Caco-2 (cell line): ENCODE results near the gene AOPEP. TPM values are rescaled to one million over a fixed set of nuclear protein-coding genes. Genes with fewer than 3 reads are reported as not detected.
"Not testable (repeated sequence)": the region's sequence is repeated elsewhere in the genome, so short reads cannot be mapped to it uniquely, and the experiment has no call there.

Source experiments
- BruUV-seq: library from RNA; stranded (reverse); fragments of 400-500 nt; replicated peaks from 2 replicates; lab custom pipeline; 2021; lab: Mats Ljungman, UMichigan
- CTCF ChIA-PET: fragments of 300-600 bp; sonication (Branson Sonifier 250); formaldehyde crosslinking; loops from one replicate; lab custom pipeline; 2022; ENCODE audit warnings: antibody characterized with exemption; lab: Charles Lee
- POLR2A ChIA-PET: fragments of 300-600 bp; sonication (Branson Sonifier 250); formaldehyde crosslinking; loops from one replicate; lab custom pipeline; 2022; ENCODE audit warnings: antibody characterized with exemption; lab: Charles Lee
- DNase-seq, 2 experiments: peaks; one replicate each; pipeline versions ENCODE4 v3.0.0 to v3.0.0-alpha.2; 2020 to 2022
- H3K27me3 ChIP-seq: replicated peaks from 2 replicates; pipeline ENCODE4 v1.6.0; 2011; ENCODE audit warnings: low read length; ENCODE audit not compliant: control insufficient read depth, insufficient read depth
- H3K36me3 ChIP-seq: 2 replicates; pipeline ENCODE4 v1.5.1; 2011; ENCODE audit warnings: low read length; ENCODE audit not compliant: control insufficient read depth, insufficient read depth
- H3K4me1 ChIP-seq: fragments of 250-450 bp; sonication (Bioruptor Pico); 2 replicates; pipeline ENCODE4 v1.5.1; 2020; ENCODE audit warnings: mild to moderate bottlenecking
- H3K4me3 ChIP-seq: 2 replicates; pipeline ENCODE4 v1.5.1; 2011; ENCODE audit warnings: low read depth, mild to moderate bottlenecking, control low read depth, low read length
- H3K9me3 ChIP-seq: fragments of 250-450 bp; sonication (Bioruptor Pico); 2 replicates; pipeline ENCODE4 v1.5.1; 2020; ENCODE audit warnings: mild to moderate bottlenecking, moderate library complexity
- H3K27ac Mint-ChIP-seq: one replicate; pipeline ENCODE4 v1.8.0; 2022; ENCODE audit warnings: mixed read lengths; ENCODE audit not compliant: unreplicated experiment
- H3K27me3 Mint-ChIP-seq: one replicate; pipeline ENCODE4 v1.8.0; 2022; ENCODE audit warnings: mixed read lengths; ENCODE audit not compliant: insufficient read depth, unreplicated experiment
- H3K36me3 Mint-ChIP-seq: one replicate; pipeline ENCODE4 v1.8.0; 2022; ENCODE audit warnings: mild to moderate bottlenecking, mixed read lengths; ENCODE audit not compliant: insufficient read depth, unreplicated experiment
- H3K4me1 Mint-ChIP-seq: one replicate; pipeline ENCODE4 v1.8.0; 2022; ENCODE audit warnings: low read depth, mixed read lengths; ENCODE audit not compliant: unreplicated experiment
- H3K4me3 Mint-ChIP-seq: one replicate; pipeline ENCODE4 v1.8.0; 2022; ENCODE audit warnings: mild to moderate bottlenecking, moderate library complexity, mixed read lengths; ENCODE audit not compliant: unreplicated experiment
- H3K9me3 Mint-ChIP-seq: one replicate; pipeline ENCODE4 v1.8.0; 2022; ENCODE audit warnings: mixed read lengths; ENCODE audit not compliant: unreplicated experiment
- CTCF ChIP-seq, 2 experiments: fragments of 200-600 bp in 1 of 2; IDR thresholded peaks; 1 replicate in 1 of 2; 2 replicates in 1 of 2; pipeline versions ENCODE4 v1.5.1 to v1.8.0; 2011 to 2022; ENCODE audit warnings: antibody characterized with exemption in 1 of 2, control low read depth in 1 of 2, inconsistent platforms in 1 of 2, low read depth in 1 of 2, low read length in 1 of 2, mild to moderate bottlenecking in 1 of 2, moderate library complexity in 1 of 2; ENCODE audit not compliant: insufficient read depth in 1 of 2, severe bottlenecking in 1 of 2, unreplicated experiment in 1 of 2
- intact Hi-C: fragments of 100-400 bp; cut with micrococcal nuclease; formaldehyde crosslinking; loops from one replicate; pipeline ENCODE4 v1.10.0; 2022; ENCODE audit not compliant: unreplicated experiment
- total RNA-seq: library from RNA; stranded (reverse); gene quantifications from 2 replicates; pipeline ENCODE4 v1.2.3, GENCODE V29; 2022

AOPEP gene
- total RNA-seq, 1 experiment from 2014 or later = 63.3 TPM

GRCh38 chr9:94961870-94962269 is 235.4 kb downstream of the AOPEP start:
- TF ChIP-seq CTCF (IDR thresholded peaks at IDR 0.05; ENCODE audit: insufficient read depth in 1 of 2, low read depth in 1 of 2, low read length in 1 of 2, severe bottlenecking in 1 of 2, unreplicated experiment in 1 of 2) = no peak
- H3K4me1 Mint-ChIP-seq = peaks cover 10% of the 10 kb centered on the region
- H3K36me3 Mint-ChIP-seq = peaks cover 8% of the 10 kb centered on the region
- ChIA-PET CTCF (interaction anchor here (0.7 kb wide), 1 partner anchor 11 kb away, joined by 3 read pairs; no protein-coding TSS in a partner anchor), POLR2A (no interaction called here)
- H3K27ac Mint-ChIP-seq = no peak overlapping the region
- Histone ChIP-seq H3K4me3 (no peak overlapping the region), H3K36me3 (no peaks in the 10 kb centered on the region), H3K27me3 (no peaks in the 10 kb centered on the region), H3K4me1 (no peaks in the 10 kb centered on the region), H3K9me3 (no peaks in the 10 kb centered on the region)
- H3K27me3 Mint-ChIP-seq = no peaks in the 10 kb centered on the region
- BruUV-seq = no TSS peak
- DNase-seq = no peak
- no peak overlapping the region for H3K4me3 Mint-ChIP-seq
- intact Hi-C loops = no loop called here
- no peaks in the 10 kb centered on the region for H3K9me3 Mint-ChIP-seq

- H3K4me1 Mint-ChIP-seq, CTCF ChIA-PET, H3K4me3 Mint-ChIP-seq, H3K27ac Mint-ChIP-seq, H3K4me3 ChIP-seq, DNase-seq, H3K36me3 ChIP-seq, POLR2A ChIA-PET, H3K27me3 ChIP-seq, intact Hi-C loops, H3K27me3 Mint-ChIP-seq, H3K9me3 ChIP-seq, H3K4me1 ChIP-seq, H3K9me3 Mint-ChIP-seq, BruUV-seq, H3K36me3 Mint-ChIP-seq: not testable (repeated sequence)
Observed at GRCh38 chr9:94965631-94966030, 239.1 kb downstream of the AOPEP start.

GRCh38 chr9:94966046-94966445 is 239.5 kb downstream of the AOPEP start:
- POLR2A ChIA-PET, H3K27me3 ChIP-seq, H3K27me3 Mint-ChIP-seq: not testable (repeated sequence)

GRCh38 chr9:94967482-94967881 is 241.0 kb downstream of the AOPEP start:
- DNase-seq = no peak
- no TSS peak for BruUV-seq
- no peaks in the 10 kb centered on the region for H3K36me3 Mint-ChIP-seq

More at GRCh38 chr9:94966046-94966445, 239.5 kb downstream of the AOPEP start:
- H3K4me1 ChIP-seq, H3K36me3 Mint-ChIP-seq, BruUV-seq, DNase-seq, H3K27ac Mint-ChIP-seq, H3K9me3 Mint-ChIP-seq, H3K4me3 ChIP-seq, H3K4me1 Mint-ChIP-seq, CTCF ChIA-PET, intact Hi-C loops, H3K4me3 Mint-ChIP-seq, H3K36me3 ChIP-seq, H3K9me3 ChIP-seq: not testable (repeated sequence)

More at GRCh38 chr9:94967482-94967881, 241.0 kb downstream of the AOPEP start:
- ChIA-PET CTCF (no interaction called here), POLR2A (no interaction called here)
- H3K4me1 Mint-ChIP-seq = no peaks in the 10 kb centered on the region
- H3K27me3 ChIP-seq = no peaks in the 10 kb centered on the region
- no peak overlapping the region for H3K4me3 ChIP-seq
- no peak for TF ChIP-seq CTCF (IDR thresholded peaks at IDR 0.05; ENCODE audit: insufficient read depth in 1 of 2, low read depth in 1 of 2, low read length in 1 of 2, severe bottlenecking in 1 of 2, unreplicated experiment in 1 of 2)
- intact Hi-C loops = no loop called here
- no peak overlapping the region for H3K27ac Mint-ChIP-seq
- no peaks in the 10 kb centered on the region for H3K27me3 Mint-ChIP-seq
- H3K4me1 ChIP-seq = no peaks in the 10 kb centered on the region
- H3K9me3 Mint-ChIP-seq = no peaks in the 10 kb centered on the region
- H3K36me3 ChIP-seq = no peaks in the 10 kb centered on the region
- H3K4me3 Mint-ChIP-seq = no peak overlapping the region
- no peaks in the 10 kb centered on the region for H3K9me3 ChIP-seq
